GM21786 (cell line): ENCODE measurements around the gene AHRR.
"Not testable (repeated sequence)": the region's sequence is repeated elsewhere in the genome, so short reads cannot be mapped to it uniquely, and the experiment has no call there.

ENCODE experiments used
- ATAC-seq: cut with Tn5 transposase; IDR thresholded peaks from one replicate; pipeline ENCODE4 v1.9.1; 2021; ENCODE audit not compliant: unreplicated experiment

AHRR gene

GRCh38 chr5:321230-321725 is at the start of gene AHRR:
Gene AHRR (plus strand): TSS chr5:321714. CDS start chr5:343903, 22,189 bp downstream.
- ATAC-seq = peak; percentile 37

GRCh38 chr5:271828-272167 is 49.7 kb upstream of the AHRR start:
- ATAC-seq = not testable (repeated sequence)

GRCh38 chr5:273091-273490 is 48.4 kb upstream of the AHRR start:
- not testable (repeated sequence) for ATAC-seq

- not testable (repeated sequence) for ATAC-seq
These were observed 48.0 kb upstream of the AHRR start for GRCh38 chr5:273491-273890.

- ATAC-seq = not testable (repeated sequence)
These were observed 47.2 kb upstream of the AHRR start for GRCh38 chr5:274346-274745.

- no peak for ATAC-seq
These were observed 42.9 kb upstream of the AHRR start for GRCh38 chr5:278646-279045.

GRCh38 chr5:279051-279665 is 42.4 kb upstream of the AHRR start:
- not testable (repeated sequence) for ATAC-seq

GRCh38 chr5:285991-286557 is 35.4 kb upstream of the AHRR start:
- ATAC-seq = no peak

GRCh38 chr5:290200-290599 is 31.3 kb upstream of the AHRR start:
- ATAC-seq = not testable (repeated sequence)

- ATAC-seq = not testable (repeated sequence)
These were observed 30.2 kb upstream of the AHRR start for GRCh38 chr5:291345-291744.

- not testable (repeated sequence) for ATAC-seq
These were observed 26.7 kb upstream of the AHRR start for GRCh38 chr5:294788-295187.

- ATAC-seq = not testable (repeated sequence)
These were observed 25.3 kb upstream of the AHRR start for GRCh38 chr5:296207-296606.

- not testable (repeated sequence) for ATAC-seq
These were observed 24.6 kb upstream of the AHRR start for GRCh38 chr5:296954-297353.

- not testable (repeated sequence) for ATAC-seq
These were observed 24.1 kb upstream of the AHRR start for GRCh38 chr5:297448-297847.

GRCh38 chr5:297991-298736 is 23.4 kb upstream of the AHRR start:
- ATAC-seq = not testable (repeated sequence)

- ATAC-seq = no peak
These were observed 22.8 kb upstream of the AHRR start for GRCh38 chr5:298737-299125.

GRCh38 chr5:299921-300320 is 21.6 kb upstream of the AHRR start:
- ATAC-seq = not testable (repeated sequence)

GRCh38 chr5:300691-301435 is 20.7 kb upstream of the AHRR start:
- ATAC-seq = not testable (repeated sequence)

GRCh38 chr5:302416-302815 is 19.1 kb upstream of the AHRR start:
- not testable (repeated sequence) for ATAC-seq

GRCh38 chr5:302966-303365 is 18.5 kb upstream of the AHRR start:
- ATAC-seq = no peak

- not testable (repeated sequence) for ATAC-seq
These were observed 17.8 kb upstream of the AHRR start for GRCh38 chr5:303741-304140.
